ENCODE data around the gene ANO2. TPM values are rescaled to one million over a fixed set of nuclear protein-coding genes. Genes with fewer than 3 reads are reported as not detected.

Gene ANO2
- total and polyA plus RNA-seq, 2 donors (not counting 3 experiments of a cell fraction or from before 2014, with no cell fraction given) = 15.4 to 65.0 TPM

GRCh38 chr12:5720381-5721005 lies 224.6 kb downstream of the ANO2 start:
- H2AFZ ChIP-seq (ENCODE audit: low read depth, low read length) = no peak overlapping the region
- no peak overlapping the region for H3K4me2 ChIP-seq (ENCODE audit: insufficient read depth, low read length)
- peaks cover 2% of the 10 kb centered on the region for H4K20me1 ChIP-seq (replicated peaks; ENCODE audit: control insufficient read depth, extremely low read depth, insufficient read depth, low read length)
- BruUV-seq (replicated peaks) = no TSS peak
- CTCF ChIA-PET = interaction anchor here (1.2 kb wide), 1 partner anchor 15 kb away, joined by 3 read pairs; no protein-coding TSS in a partner anchor
- H3K27ac ChIP-seq (ENCODE audit: insufficient read depth, low read depth, low read length) = no peak overlapping the region
- dilution Hi-C loops (cut with MboI; ENCODE audit: extremely low pct_ligation_motif_present, low sequenced_read_pairs) (no loop called here), intact Hi-C loops (cut with micrococcal nuclease) (no loop called here)
- no peak overlapping the region for H3K4me3 ChIP-seq (replicated peaks in 1 of 3; ENCODE audit: insufficient read depth in 1 of 3, low read depth in 1 of 3, low read length in 3 of 3)
- no peaks in the 10 kb centered on the region for H3K9me1 ChIP-seq (replicated peaks; ENCODE audit: control insufficient read depth, extremely low read depth, insufficient read depth, low read length)
- TF ChIP-seq MAX (IDR thresholded peaks at IDR 0.05; ENCODE audit: insufficient read depth, insufficient read length) (no peak), JUN (IDR thresholded peaks at IDR 0.05; ENCODE audit: borderline replicate concordance, insufficient read depth, insufficient read length, low read depth) (no peak), FOS (IDR thresholded peaks at IDR 0.05; ENCODE audit: borderline replicate concordance, insufficient read depth, low read length) (no peak), POLR2A (IDR thresholded peaks at IDR 0.05; ENCODE audit: low read depth, low read length) (no peak), POLR2AphosphoS5 (IDR thresholded peaks at IDR 0.05; ENCODE audit: insufficient read depth, low read depth, low read length) (no peak), MYC (IDR thresholded peaks at IDR 0.05; ENCODE audit: low read depth, low read length) (no peak), GATA2 (IDR thresholded peaks at IDR 0.05; ENCODE audit: insufficient read depth, insufficient read length, low read depth, low read length) (no peak), EZH2 (IDR thresholded peaks at IDR 0.05; ENCODE audit: borderline replicate concordance, low read depth, low read length, severe bottlenecking) (no peak), CTCF (IDR thresholded peaks at IDR 0.05; ENCODE audit: extremely low read depth in 1 of 2, insufficient read depth in 1 of 2, low read depth in 1 of 2, low read length in 2 of 2) (no peak)
- H3K36me3 ChIP-seq (ENCODE audit: control insufficient read depth in 2 of 2, extremely low read depth in 1 of 2, insufficient read depth in 2 of 2, low read length in 2 of 2) = no peaks in the 10 kb centered on the region
- POLR2A ChIA-PET = no interaction called here
- no peak for FAIRE-seq
- H3K79me2 ChIP-seq (ENCODE audit: control insufficient read depth, insufficient read depth, low read length) = no peaks in the 10 kb centered on the region
- DNase-seq (ENCODE audit: low read depth, low spot score) = no peak
- H3K27me3 ChIP-seq (ENCODE audit: control insufficient read depth in 2 of 2, insufficient read depth in 2 of 2, low read length in 2 of 2) = no peaks in the 10 kb centered on the region
- no peak overlapping the region for H3K9ac ChIP-seq (replicated peaks; ENCODE audit: extremely low read depth, insufficient read depth, low read length)
- H3K4me1 ChIP-seq (ENCODE audit: control insufficient read depth, extremely low read depth, insufficient read depth, low read length) = peaks cover 17% of the 10 kb centered on the region
- H3K9me3 ChIP-seq (replicated peaks; ENCODE audit: control insufficient read depth, insufficient read depth, low read length) = no peaks in the 10 kb centered on the region
